Prostate gland (tissue), 2 donors: ENCODE data around the gene DST. TPM values are rescaled to one million over a fixed set of nuclear protein-coding genes. Genes with fewer than 3 reads are reported as not detected.

Experiments used
- DNase-seq: peaks from one replicate; pipeline ENCODE4 v3.0.0-alpha.2; 2019; ENCODE audit warnings: low spot score
- H3K27ac ChIP-seq, 2 donors: fragments of 200-600 bp; sonication (generic); 2 replicates each; pipeline ENCODE4 v1.5.1; 2017 to 2019
- H3K27me3 ChIP-seq: fragments of 200-600 bp; sonication (generic); replicated peaks from 2 replicates; pipeline ENCODE4 v1.5.1; 2019; ENCODE audit not compliant: insufficient read depth
- H3K36me3 ChIP-seq, 2 donors: fragments of 200-600 bp; sonication (generic); 1 replicate in 1 of 2; 2 replicates in 1 of 2; pipeline versions ENCODE4 v1.5.1 to v1.8.1; 2017 to 2019
- H3K4me1 ChIP-seq: fragments of 200-600 bp; sonication (generic); replicated peaks from 2 replicates; pipeline ENCODE4 v1.5.1; 2019
- H3K4me3 ChIP-seq, 2 donors: fragments of 200-600 bp; sonication (generic); 2 replicates each; pipeline ENCODE4 v1.5.1; 2017 to 2019
- H3K9me3 ChIP-seq: fragments of 200-600 bp; sonication (generic); 2 replicates; pipeline ENCODE4 v1.5.1; 2017
- CTCF ChIP-seq, 4 experiments: fragments of 200-600 bp in 2 of 4; fragments of 450-650 bp in 2 of 4; sonication (generic) in 2 of 4; IDR thresholded peaks; 1 replicate in 3 of 4; 2 replicates in 1 of 4; pipeline ENCODE4 v1.5.1; 2016 to 2019; ENCODE audit warnings: antibody characterized with exemption in 4 of 4, mild to moderate bottlenecking in 2 of 4, moderate library complexity in 2 of 4
- POLR2A ChIP-seq: fragments of 450-650 bp; IDR thresholded peaks from one replicate; pipeline ENCODE4 v1.6.1; 2016; ENCODE audit warnings: antibody characterized with exemption, mild to moderate bottlenecking
- POLR2AphosphoS5 ChIP-seq: sonication (generic); formaldehyde crosslinking; IDR thresholded peaks from one replicate; pipeline ENCODE4 v1.6.1; 2017; ENCODE audit warnings: antibody characterized with exemption
- WGBS: methylation state at CpG from one replicate; pipeline ENCODE4 v1.1.5; 2018; 5-methylcytosine and 5-hydroxymethylcytosine counted together
- intact Hi-C: fragments of 100-400 bp; cut with DNase I; formaldehyde crosslinking; loops from one replicate; pipeline ENCODE4 v1.14.2; 2022
- total RNA-seq, 2 donors: library from RNA; depleted of rRNA; stranded (reverse); fragments of >200 nt; gene quantifications; one replicate each; pipeline ENCODE4 v1.1.0, GENCODE V29; 2016

Gene DST
- total RNA-seq, 2 donors from 2014 or later, result 131 to 242 TPM

DNA sequence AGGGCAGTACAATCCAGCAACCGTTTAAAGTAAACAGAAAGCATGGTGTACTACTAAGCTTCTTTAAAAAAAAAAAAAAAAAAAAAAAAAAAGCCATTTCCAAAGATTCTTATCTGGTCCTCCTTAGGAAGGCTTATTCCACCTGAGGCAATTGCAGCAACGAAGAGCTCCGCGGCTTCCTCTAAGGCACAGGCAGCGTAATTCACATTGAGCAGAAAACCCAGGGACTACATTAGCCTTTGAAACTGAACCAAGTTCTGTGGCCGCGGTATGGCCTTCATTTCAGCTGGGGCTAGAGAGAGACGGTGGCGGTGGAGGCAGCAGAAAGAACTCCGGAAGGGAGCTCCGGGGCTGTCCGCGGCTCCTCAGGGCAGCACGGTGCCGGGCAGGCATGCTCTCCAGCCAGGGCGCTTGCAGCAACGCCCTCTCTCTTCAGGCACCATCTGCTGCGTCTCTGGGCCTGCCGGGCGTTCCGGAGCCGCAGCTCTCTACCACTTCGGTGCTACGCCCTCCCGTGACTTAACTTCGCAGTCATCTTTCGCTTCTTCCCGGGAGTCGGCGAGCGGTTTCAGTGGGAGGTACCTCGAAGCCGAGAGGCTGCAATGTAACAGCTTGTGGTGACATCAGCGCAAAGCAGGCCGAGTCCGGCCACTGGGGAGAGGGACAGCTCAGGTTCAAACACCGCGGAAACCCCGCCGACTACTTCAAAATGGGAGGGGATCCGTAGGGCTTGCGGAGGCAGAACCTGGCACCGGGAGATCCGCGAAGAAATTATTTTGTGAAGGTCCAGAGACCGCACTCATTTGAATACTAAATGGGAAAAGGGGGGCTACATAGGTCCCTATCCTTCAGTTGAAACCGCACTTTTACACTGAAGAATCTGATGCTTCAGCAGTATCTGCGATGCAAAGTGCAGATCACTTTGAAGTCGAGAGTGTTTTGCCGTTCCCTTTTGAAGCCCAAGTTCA lies 100.0 kb downstream of the DST start:
- DNase-seq, result peak; percentile 94
- Histone ChIP-seq H3K4me1 (no peaks in the 10 kb centered on the region), H3K27ac (peak overlapping the region; percentile 95 to 97), H3K27me3 (no peaks in the 10 kb centered on the region), H3K9me3 (no peaks in the 10 kb centered on the region), H3K4me3 (peak overlapping the region; percentile 50 to 53), H3K36me3 (no peaks in the 10 kb centered on the region)
- under 1% methylated on average over 50 of the region's 50 CpGs for WGBS
- intact Hi-C loops, result no loop called here
- TF ChIP-seq POLR2A (peak; percentile 92), CTCF (IDR thresholded peaks at IDR 0.05) (peak; percentile 17 to 57 (median 52)), POLR2AphosphoS5 (peak; percentile 93)

GRCh38 chr6:56541741-56542360 lies 100.8 kb downstream of the DST start:
- intact Hi-C loops, result loop anchor here (2.0 kb wide), 1 partner anchor 169 kb away; no protein-coding TSS in a partner anchor
- Histone ChIP-seq H3K4me3 (peak overlapping the region; percentile 50 to 53), H3K4me1 (no peaks in the 10 kb centered on the region), H3K27me3 (no peaks in the 10 kb centered on the region), H3K27ac (peak overlapping the region; percentile 95 to 97), H3K9me3 (no peaks in the 10 kb centered on the region), H3K36me3 (no peaks in the 10 kb centered on the region)
- no peak for TF ChIP-seq CTCF (IDR thresholded peaks at IDR 0.05)
- no peak for TF ChIP-seq POLR2A
- no peak for TF ChIP-seq POLR2AphosphoS5
- no peak for DNase-seq
- 2% methylated on average over 3 of the region's 3 CpGs for WGBS

- H3K9me3 ChIP-seq, result no peaks in the 10 kb centered on the region
- no peak for DNase-seq
- 7% methylated on average over 11 of the region's 11 CpGs for WGBS
Observed at GRCh38 chr6:56541030-56541600, 101.6 kb downstream of the DST start.

More at GRCh38 chr6:56541030-56541600, 101.6 kb downstream of the DST start:
- intact Hi-C loops, result loop anchor here (2.0 kb wide), 1 partner anchor 168 kb away; no protein-coding TSS in a partner anchor
- peak; percentile 29 for TF ChIP-seq POLR2AphosphoS5
- TF ChIP-seq CTCF (IDR thresholded peaks at IDR 0.05), result no peak
- Histone ChIP-seq H3K4me3 (peak overlapping the region; percentile 50 to 53), H3K27ac (peak overlapping the region; percentile 95 to 97), H3K27me3 (no peaks in the 10 kb centered on the region), H3K36me3 (no peaks in the 10 kb centered on the region), H3K4me1 (no peaks in the 10 kb centered on the region)
